Hepatocyte (in vitro differentiated cells): ENCODE data around the gene NPHP4. TPM values are rescaled to one million over a fixed set of nuclear protein-coding genes. Genes with fewer than 3 reads are reported as not detected.

Experiments used
- DNase-seq: peaks from one replicate; pipeline ENCODE4 v3.0.0-alpha.2; 2016; ENCODE audit warnings: low spot score
- H2AFZ ChIP-seq: fragments of 200-600 bp; sonication (generic); 2 replicates; pipeline ENCODE4 v1.6.0; 2016; ENCODE audit warnings: antibody characterized with exemption, mild to moderate bottlenecking
- H3K27ac ChIP-seq: fragments of 200-600 bp; sonication (generic); 2 replicates; pipeline ENCODE4 v1.5.1; 2016; ENCODE audit warnings: mild to moderate bottlenecking
- H3K27me3 ChIP-seq: fragments of 200-600 bp; sonication (generic); 2 replicates; pipeline ENCODE4 v1.6.1; 2016
- H3K36me3 ChIP-seq: fragments of 200-600 bp; sonication (generic); replicated peaks from 2 replicates; pipeline ENCODE4 v1.5.1; 2016; ENCODE audit warnings: low read depth; ENCODE audit not compliant: insufficient read depth
- H3K4me1 ChIP-seq: fragments of 200-600 bp; sonication (generic); 2 replicates; pipeline ENCODE4 v1.5.1; 2016; ENCODE audit warnings: mild to moderate bottlenecking, moderate library complexity; ENCODE audit not compliant: insufficient read depth
- H3K4me2 ChIP-seq: fragments of 200-600 bp; sonication (generic); 2 replicates; pipeline ENCODE4 v1.6.0; 2016
- H3K4me3 ChIP-seq: fragments of 200-600 bp; sonication (generic); 2 replicates; pipeline ENCODE4 v1.5.1; 2016; ENCODE audit warnings: mild to moderate bottlenecking
- H3K79me2 ChIP-seq: fragments of 200-600 bp; sonication (generic); 2 replicates; pipeline ENCODE4 v1.6.0; 2017; ENCODE audit warnings: mild to moderate bottlenecking
- H3K9me2 ChIP-seq: fragments of 200-600 bp; sonication (generic); replicated peaks from 2 replicates; pipeline ENCODE4 v1.6.0; 2017; ENCODE audit warnings: mild to moderate bottlenecking; ENCODE audit not compliant: insufficient read depth
- H3K9me3 ChIP-seq: fragments of 200-600 bp; sonication (generic); 2 replicates; pipeline ENCODE4 v1.5.1; 2016; ENCODE audit warnings: low read depth, mild to moderate bottlenecking
- H4K20me1 ChIP-seq: fragments of 200-600 bp; sonication (generic); 2 replicates; pipeline ENCODE4 v1.6.0; 2016; ENCODE audit warnings: mild to moderate bottlenecking; ENCODE audit not compliant: insufficient read depth, poor library complexity, severe bottlenecking
- CTCF ChIP-seq: fragments of 200-600 bp; sonication (generic); IDR thresholded peaks from 2 replicates; pipeline ENCODE4 v1.5.1; 2016; ENCODE audit warnings: antibody characterized with exemption, mild to moderate bottlenecking; ENCODE audit not compliant: poor library complexity
- EZH2 ChIP-seq: fragments of 200-600 bp; sonication (generic); IDR thresholded peaks from 2 replicates; pipeline ENCODE4 v1.6.1; 2016; ENCODE audit warnings: antibody characterized with exemption, mild to moderate bottlenecking, borderline replicate concordance
- EZH2phosphoT487 ChIP-seq: fragments of 200-600 bp; sonication (generic); IDR thresholded peaks from one replicate; pipeline ENCODE4 v1.6.1; 2018; ENCODE audit warnings: antibody characterized with exemption, mild to moderate bottlenecking, low read depth, moderate library complexity; ENCODE audit not compliant: unreplicated experiment, severe bottlenecking
- WGBS: methylation state at CpG from one replicate; pipeline ENCODE4 v1.1.6; 2016; ENCODE audit warnings: low lambda C conversion rate; ENCODE audit errors: missing lambda C conversion rate; 5-methylcytosine and 5-hydroxymethylcytosine counted together
- polyA plus RNA-seq: library from polyadenylated mRNA; unstranded; fragments of >200 nt; fragmentation: Nextera tagmentation; extraction: Ambion mirVana; gene quantifications from 2 replicates; pipeline ENCODE4 v1.2.1, GENCODE V29; 2016
- total RNA-seq: library from RNA; depleted of rRNA; stranded (reverse); fragments of >200 nt; gene quantifications from 2 replicates; pipeline ENCODE4 v1.2.3, GENCODE V29; 2014

NPHP4 gene
- total and polyA plus RNA-seq, 2 experiments from 2014 or later = 5.6 to 6.0 TPM

DNA sequence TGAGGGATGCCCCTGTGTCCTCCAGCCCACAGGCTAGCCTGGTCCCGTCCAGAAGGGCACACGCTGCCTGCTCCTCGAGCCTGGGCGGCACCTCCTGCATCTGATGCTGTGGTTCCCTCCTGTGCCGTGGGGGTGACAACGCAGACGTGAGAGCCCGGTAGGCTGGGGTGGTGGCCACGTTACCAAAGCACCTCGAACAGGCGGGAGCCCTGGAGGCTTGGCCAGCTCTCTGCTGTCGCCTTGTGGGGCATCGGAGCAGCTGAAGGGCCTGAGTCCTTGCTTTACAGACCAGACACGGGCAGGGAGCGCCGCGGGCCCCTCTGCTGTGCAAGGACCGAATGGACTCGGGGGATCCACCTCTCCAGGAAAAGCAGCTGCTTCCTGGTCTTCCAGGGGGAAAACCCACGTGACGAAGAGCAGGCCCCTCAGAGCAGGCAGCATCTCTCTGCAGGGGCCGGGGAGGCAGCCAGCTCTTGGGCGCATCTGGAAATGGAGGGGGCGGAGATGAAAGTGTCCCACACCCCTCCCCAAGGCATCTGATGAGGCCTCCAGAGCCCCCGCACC, 133.3 kb downstream of the NPHP4 start:
- TF ChIP-seq CTCF (no peak), EZH2 (no peak), EZH2phosphoT487 (no peak)
- WGBS = 89% methylated on average over 25 of the region's 25 CpGs

GRCh38 chr1:5858246-5858645, 134.0 kb downstream of the NPHP4 start:
- Histone ChIP-seq H3K79me2 (no peaks in the 10 kb centered on the region), H3K4me1 (no peaks in the 10 kb centered on the region), H3K9me3 (no peaks in the 10 kb centered on the region), H3K9me2 (no peaks in the 10 kb centered on the region), H4K20me1 (no peaks in the 10 kb centered on the region), H3K27me3 (no peaks in the 10 kb centered on the region), H3K36me3 (no peaks in the 10 kb centered on the region), H2AFZ (no peak overlapping the region), H3K4me2 (no peak overlapping the region), H3K27ac (no peak overlapping the region), H3K4me3 (no peak overlapping the region)
- no peak for DNase-seq
- WGBS = 94% methylated on average over 19 of the region's 19 CpGs
- TF ChIP-seq EZH2 = no peak
- TF ChIP-seq EZH2phosphoT487 = no peak
- no peak for TF ChIP-seq CTCF

More for the DNA sequence above, 133.3 kb downstream of the NPHP4 start:
- Histone ChIP-seq H3K9me3 (no peaks in the 10 kb centered on the region), H3K4me1 (no peaks in the 10 kb centered on the region), H4K20me1 (no peaks in the 10 kb centered on the region), H3K4me3 (no peak overlapping the region), H3K27me3 (no peaks in the 10 kb centered on the region), H3K79me2 (no peaks in the 10 kb centered on the region), H3K27ac (no peak overlapping the region), H2AFZ (no peak overlapping the region), H3K4me2 (no peak overlapping the region), H3K9me2 (no peaks in the 10 kb centered on the region), H3K36me3 (no peaks in the 10 kb centered on the region)
- no peak for DNase-seq

- Histone ChIP-seq H3K27ac (no peak overlapping the region), H3K36me3 (no peaks in the 10 kb centered on the region), H3K9me3 (no peaks in the 10 kb centered on the region), H3K79me2 (no peaks in the 10 kb centered on the region), H3K4me1 (no peaks in the 10 kb centered on the region), H3K4me3 (no peak overlapping the region), H4K20me1 (no peaks in the 10 kb centered on the region), H3K27me3 (no peaks in the 10 kb centered on the region), H3K4me2 (no peak overlapping the region), H2AFZ (no peak overlapping the region), H3K9me2 (no peaks in the 10 kb centered on the region)
- 83% methylated on average over 16 of the region's 16 CpGs for WGBS
- no peak for TF ChIP-seq EZH2phosphoT487
- TF ChIP-seq EZH2 = no peak
- no peak for TF ChIP-seq CTCF
- no peak for DNase-seq
Observed at GRCh38 chr1:5857508-5858090, 134.6 kb downstream of the NPHP4 start.
